GM11168 (cell line): ENCODE data around the gene MPP4.

ENCODE experiments used
- in situ Hi-C: fragments of 300-500 bp; cut with MboI; formaldehyde crosslinking; loops from one replicate; pipeline ENCODE4 v1.12.0; 2022; ENCODE audit warnings: low sequenced_read_pairs; ENCODE audit not compliant: unreplicated experiment

MPP4 gene

GRCh38 chr2:201638326-201638725 is 60.1 kb downstream of the MPP4 start:
- in situ Hi-C loops = no loop called here

- in situ Hi-C loops = no loop called here
These were observed 64.7 kb downstream of the MPP4 start for GRCh38 chr2:201633661-201634249.

DNA sequence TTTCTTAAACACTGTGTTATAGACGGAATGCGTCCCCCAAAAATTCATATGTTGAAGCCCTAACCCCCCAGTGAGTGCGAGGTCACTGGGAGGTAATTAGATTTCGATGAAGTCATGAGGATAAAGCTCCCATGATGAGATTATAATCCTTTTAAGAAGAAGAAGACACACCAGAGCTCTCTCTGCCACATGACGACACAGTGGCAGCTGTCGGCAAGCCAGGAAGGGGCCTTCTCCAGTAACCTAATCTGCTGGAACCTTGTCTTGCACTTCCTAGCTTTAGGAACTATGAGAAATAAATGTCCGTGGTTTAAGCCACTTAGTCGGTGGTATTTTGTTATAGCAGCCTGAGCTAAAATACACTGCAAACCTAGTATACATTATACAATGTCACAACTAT is 67.4 kb downstream of the MPP4 start:
- in situ Hi-C loops = no loop called here

- in situ Hi-C loops = no loop called here
These were observed 67.9 kb downstream of the MPP4 start for GRCh38 chr2:201630577-201630976.

- in situ Hi-C loops = no loop called here
These were observed 69.9 kb downstream of the MPP4 start for GRCh38 chr2:201628545-201628944.

DNA sequence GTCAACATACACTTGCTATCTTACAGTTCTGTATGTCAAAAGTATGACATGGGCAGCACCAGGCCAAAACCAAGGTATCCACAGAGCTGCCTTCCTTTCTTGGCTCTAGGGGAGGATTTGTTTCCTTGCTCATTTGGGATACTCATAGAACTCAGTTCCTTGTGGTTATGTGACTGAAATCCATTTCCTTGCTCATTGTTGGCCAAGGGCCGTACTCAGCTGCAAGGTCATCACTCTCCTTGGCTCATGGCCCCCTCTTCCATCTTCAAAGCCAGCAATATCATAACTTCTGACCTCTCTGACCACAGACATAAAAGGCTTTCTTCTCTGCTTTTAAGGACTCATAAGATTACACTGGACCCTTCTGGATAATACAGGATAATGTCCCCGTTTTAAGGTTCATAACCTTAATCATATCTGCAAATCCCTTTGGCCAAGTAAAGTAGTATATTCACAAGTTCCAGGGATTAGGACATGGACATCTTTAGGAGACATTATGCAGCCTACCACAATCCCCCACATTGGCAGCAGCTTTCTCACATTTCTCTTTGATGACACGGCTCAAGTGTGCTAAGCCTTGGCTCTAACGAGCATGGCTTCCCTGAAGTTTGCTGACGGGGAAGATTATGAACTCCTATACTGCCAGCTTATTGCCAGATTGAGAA is 76.0 kb downstream of the MPP4 start:
- in situ Hi-C loops = no loop called here

DNA sequence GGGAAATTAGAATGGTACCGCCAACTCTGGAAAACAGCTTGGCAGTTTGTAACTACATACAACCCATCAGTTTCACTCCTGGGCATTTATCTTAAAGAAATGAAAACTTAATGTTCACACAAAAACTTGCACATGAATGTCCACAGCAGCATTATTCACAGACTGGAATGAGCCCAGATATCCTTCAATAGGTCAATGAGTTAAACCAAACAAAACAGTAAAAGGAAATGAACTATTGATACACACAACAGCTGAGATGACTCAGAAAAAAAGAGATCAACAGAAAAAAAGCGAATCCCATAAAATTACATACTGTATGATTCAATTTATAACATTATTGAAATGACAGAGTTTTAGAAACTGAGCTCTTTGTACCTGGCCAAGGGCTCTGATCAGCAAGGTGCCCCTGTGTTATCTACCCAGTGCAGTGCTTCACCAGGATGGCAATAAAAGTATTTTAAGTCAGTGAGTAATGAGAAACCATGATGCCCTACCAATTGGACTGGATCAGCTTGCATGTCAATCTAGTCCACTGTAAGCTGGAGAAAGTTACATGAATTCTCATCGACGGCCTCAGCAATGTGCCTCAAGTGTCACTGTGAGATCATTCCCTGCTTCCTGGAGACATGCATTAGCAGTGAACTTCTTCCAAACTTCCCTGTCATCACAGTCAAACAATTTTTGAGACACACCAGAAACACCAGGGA is 77.0 kb downstream of the MPP4 start:
- in situ Hi-C loops = no loop called here

- in situ Hi-C loops = no loop called here
These were observed 79.4 kb downstream of the MPP4 start for GRCh38 chr2:201618744-201619662.

- in situ Hi-C loops = no loop called here
These were observed 90.4 kb downstream of the MPP4 start for GRCh38 chr2:201608021-201608420.

DNA sequence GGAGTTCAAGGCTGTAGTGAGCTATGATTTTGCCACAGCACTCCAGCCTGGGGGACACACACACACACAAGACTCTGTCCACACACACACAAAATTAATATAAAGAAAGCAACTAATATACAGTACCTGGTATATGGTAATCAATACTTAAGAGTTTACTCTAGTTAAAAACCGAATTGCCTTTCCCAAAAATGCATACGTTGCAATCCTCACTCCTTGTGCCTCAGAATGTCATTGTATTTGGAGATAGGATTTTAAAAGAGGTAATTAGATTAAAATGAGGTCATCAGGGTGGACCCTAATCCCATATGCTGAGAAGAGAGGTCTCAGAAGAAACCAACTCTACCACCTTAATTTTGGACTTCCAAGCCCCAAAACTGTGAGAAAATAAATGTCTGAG is 90.9 kb downstream of the MPP4 start:
- in situ Hi-C loops = no loop called here

DNA sequence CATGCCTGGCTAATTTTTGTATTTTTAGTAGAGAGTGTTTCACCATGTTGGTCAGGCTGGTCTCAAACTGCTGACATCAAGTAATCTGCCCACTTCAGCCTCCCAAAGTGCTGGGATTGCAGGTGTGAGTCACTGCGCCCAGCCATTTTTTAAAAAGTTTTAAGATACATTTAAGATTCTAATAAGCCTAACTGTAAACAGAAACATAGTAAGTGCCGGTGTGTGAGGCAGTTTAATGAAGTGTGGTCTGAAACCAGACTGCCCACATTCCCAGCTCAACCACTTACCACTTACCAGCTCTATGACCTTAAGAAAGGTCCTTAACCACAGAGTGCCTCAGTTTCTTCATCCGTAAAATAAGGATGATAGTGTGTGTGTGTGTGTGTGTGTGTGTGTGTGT is 97.5 kb downstream of the MPP4 start:
- in situ Hi-C loops = no loop called here

DNA sequence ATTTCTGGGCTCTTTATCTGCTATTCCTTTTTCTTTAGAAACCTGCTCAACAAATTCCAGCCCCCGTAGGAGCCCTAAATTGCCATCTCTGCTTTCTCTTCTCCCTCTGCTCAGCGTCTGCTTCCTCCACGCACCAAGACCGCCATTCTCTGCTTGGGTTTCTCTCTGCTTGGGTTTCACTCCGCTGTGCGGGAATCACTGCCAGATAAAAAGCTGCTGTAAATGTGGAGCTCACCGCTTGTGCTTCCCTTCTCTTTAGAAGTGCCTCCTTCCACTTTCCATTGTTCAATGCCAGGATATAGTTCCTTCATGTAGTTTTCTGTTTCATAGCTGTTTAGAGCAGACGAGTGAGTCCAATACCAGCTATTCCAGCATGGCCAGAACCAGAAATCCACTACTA is 101.0 kb downstream of the MPP4 start:
- in situ Hi-C loops = no loop called here
